CD14-positive monocyte (primary cell): ENCODE results near the gene MED13L. TPM values are rescaled to one million over a fixed set of nuclear protein-coding genes. Genes with fewer than 3 reads are reported as not detected.

Source experiments
- DNase-seq, 3 donors: peaks; one replicate each; pipeline ENCODE4 v3.0.0-alpha.2; 2011 to 2022
- H2AFZ ChIP-seq: 2 replicates; pipeline ENCODE4 v1.6.0; 2012; ENCODE audit warnings: mild to moderate bottlenecking, low read depth, low read length, inconsistent platforms; ENCODE audit not compliant: insufficient read depth, poor library complexity, severe bottlenecking
- H3K27ac ChIP-seq, 2 donors: 1 replicate in 1 of 2; 2 replicates in 1 of 2; pipeline ENCODE4 v1.5.1; 2012 to 2013; ENCODE audit warnings: low read length in 2 of 2, control low read depth in 1 of 2, inconsistent platforms in 1 of 2, low read depth in 1 of 2, mild to moderate bottlenecking in 1 of 2
- H3K27me3 ChIP-seq, 2 donors: one replicate each; pipeline versions ENCODE4 v1.6.0 to v1.6.1; 2011 to 2013; ENCODE audit warnings: low read length in 2 of 2; ENCODE audit not compliant: control insufficient read depth in 2 of 2, insufficient read depth in 2 of 2
- H3K36me3 ChIP-seq, 2 donors: replicated peaks in 1 of 2; 1 replicate in 1 of 2; 2 replicates in 1 of 2; pipeline versions ENCODE4 v1.5.1 to v1.6.1; 2012 to 2013; ENCODE audit warnings: low read length in 2 of 2, control low read depth in 1 of 2, inconsistent platforms in 1 of 2, mild to moderate bottlenecking in 1 of 2; ENCODE audit not compliant: insufficient read depth in 2 of 2, control insufficient read depth in 1 of 2
- H3K4me1 ChIP-seq, 2 donors: 1 replicate in 1 of 2; 2 replicates in 1 of 2; pipeline versions ENCODE4 v1.5.1 to v1.6.1; 2012 to 2013; ENCODE audit warnings: low read length in 2 of 2, control low read depth in 1 of 2, inconsistent platforms in 1 of 2, mild to moderate bottlenecking in 1 of 2, moderate library complexity in 1 of 2; ENCODE audit not compliant: insufficient read depth in 2 of 2, control insufficient read depth in 1 of 2
- H3K4me2 ChIP-seq: replicated peaks from 2 replicates; pipeline ENCODE3; 2012; ENCODE audit warnings: low read length, moderate library complexity, mild to moderate bottlenecking; ENCODE audit not compliant: poor library complexity, severe bottlenecking; ENCODE audit errors: extremely low read depth
- H3K4me3 ChIP-seq, 3 experiments: fragments of 200-600 bp in 1 of 3; sonication (generic) in 1 of 3; replicated peaks in 1 of 3; 1 replicate in 2 of 3; 2 replicates in 1 of 3; pipeline ENCODE4 v1.5.1; 2011 to 2013; ENCODE audit warnings: low read length in 3 of 3, mild to moderate bottlenecking in 3 of 3, control low read depth in 2 of 3, low read depth in 2 of 3, inconsistent platforms in 1 of 3, moderate library complexity in 1 of 3
- H3K79me2 ChIP-seq: 2 replicates; pipeline ENCODE4 v1.6.0; 2012; ENCODE audit warnings: mild to moderate bottlenecking, control low read depth, inconsistent platforms, low read length, moderate library complexity; ENCODE audit not compliant: insufficient read depth
- H3K9ac ChIP-seq: 2 replicates; pipeline ENCODE4 v1.6.0; 2017; ENCODE audit warnings: low read length, mild to moderate bottlenecking; ENCODE audit not compliant: insufficient read depth, poor library complexity, severe bottlenecking
- H3K9me3 ChIP-seq, 2 donors: replicated peaks in 1 of 2; 1 replicate in 1 of 2; 2 replicates in 1 of 2; pipeline versions ENCODE4 v1.5.1 to v1.6.1; 2012 to 2013; ENCODE audit warnings: low read length in 2 of 2, control low read depth in 1 of 2; ENCODE audit not compliant: control insufficient read depth in 1 of 2, insufficient read depth in 1 of 2
- H4K20me1 ChIP-seq: 2 replicates; pipeline ENCODE4 v1.6.0; 2012; ENCODE audit warnings: mild to moderate bottlenecking, low read length, control low read depth, moderate library complexity; ENCODE audit not compliant: insufficient read depth
- H3K27ac Mint-ChIP-seq, 7 donors: one replicate each; pipeline ENCODE4 v1.8.0; 2020; ENCODE audit warnings: mild to moderate bottlenecking in 7 of 7, mixed read lengths in 7 of 7, moderate library complexity in 6 of 7, inconsistent platforms in 2 of 7
- H3K27me3 Mint-ChIP-seq, 3 donors: one replicate each; pipeline ENCODE4 v1.8.0; 2021 to 2022; ENCODE audit warnings: low read depth in 3 of 3, mild to moderate bottlenecking in 3 of 3, mixed read lengths in 3 of 3, moderate library complexity in 3 of 3, inconsistent platforms in 1 of 3
- H3K36me3 Mint-ChIP-seq, 2 donors: one replicate each; pipeline ENCODE4 v1.8.0; 2020; ENCODE audit warnings: mixed read lengths in 2 of 2, inconsistent platforms in 1 of 2, mild to moderate bottlenecking in 1 of 2
- H3K4me1 Mint-ChIP-seq: one replicate; pipeline ENCODE4 v1.8.0; 2020; ENCODE audit warnings: mild to moderate bottlenecking, mixed read lengths
- H3K4me3 Mint-ChIP-seq, 2 donors: one replicate each; pipeline ENCODE4 v1.8.0; 2020; ENCODE audit warnings: mild to moderate bottlenecking in 2 of 2, mixed read lengths in 2 of 2, moderate library complexity in 1 of 2
- H3K9me3 Mint-ChIP-seq, 7 donors: one replicate each; pipeline ENCODE4 v1.8.0; 2020 to 2022; ENCODE audit warnings: mixed read lengths in 7 of 7, mild to moderate bottlenecking in 6 of 7, moderate library complexity in 6 of 7, inconsistent platforms in 2 of 7
- WGBS: methylation state at CpG from one replicate; pipeline ENCODE4 v1.1.5; 2013; ENCODE audit warnings: missing lambda C conversion rate; ENCODE audit not compliant: insufficient coverage; 5-methylcytosine and 5-hydroxymethylcytosine counted together
- intact Hi-C, 2 donors: fragments of 100-400 bp; cut with micrococcal nuclease; formaldehyde crosslinking; loops; one replicate each; pipeline versions ENCODE4 v1.15.0 to v1.15.1; 2023
- polyA plus RNA-seq, 3 donors: library from polyadenylated mRNA; depleted of rRNA in 1 of 3; unstranded in 2 of 3; stranded (reverse) in 1 of 3; fragments of 300-500 nt in 2 of 3; fragments of >200 nt in 1 of 3; fragmentation: Illumina TruSeq in 2 of 3; gene quantifications; 1 replicate in 2 of 3; 2 replicates in 1 of 3; pipeline ENCODE4 v1.2.3, GENCODE V29; 2012 to 2021
- TF ChIP-seq, protein P1 (sequence below): fragments of 200-600 bp; IDR thresholded peaks from one replicate; pipeline ENCODE4 v1.8.0; 2022; ENCODE audit warnings: antibody characterized with exemption, mild to moderate bottlenecking

MED13L gene
- polyA plus RNA-seq, 3 donors, result 4.4 to 42.0 (median 7.5) TPM

- H3K36me3 ChIP-seq, result no peaks in the 10 kb centered on the region
- no CpG with 5 or more reads among the region's 3 CpGs for WGBS
- no peak overlapping the region for H3K4me3 Mint-ChIP-seq
- no peak overlapping the region for H3K4me2 ChIP-seq
- H3K36me3 Mint-ChIP-seq, result peaks cover 3 to 14% of the 10 kb centered on the region in 2 donors
- H3K4me3 ChIP-seq, result no peak overlapping the region
- H3K9ac ChIP-seq, result no peak overlapping the region
- no peak overlapping the region for H2AFZ ChIP-seq
- no peak for DNase-seq
- H3K27me3 ChIP-seq, result no peaks in the 10 kb centered on the region
- intact Hi-C loops, result no loop called here
- H3K9me3 ChIP-seq, result no peaks in the 10 kb centered on the region
- peaks cover 100% of the 10 kb centered on the region for H4K20me1 ChIP-seq
- peaks cover 71% of the 10 kb centered on the region for H3K4me1 Mint-ChIP-seq
- no peaks in the 10 kb centered on the region for H3K9me3 Mint-ChIP-seq
- TF ChIP-seq, protein P1, sequence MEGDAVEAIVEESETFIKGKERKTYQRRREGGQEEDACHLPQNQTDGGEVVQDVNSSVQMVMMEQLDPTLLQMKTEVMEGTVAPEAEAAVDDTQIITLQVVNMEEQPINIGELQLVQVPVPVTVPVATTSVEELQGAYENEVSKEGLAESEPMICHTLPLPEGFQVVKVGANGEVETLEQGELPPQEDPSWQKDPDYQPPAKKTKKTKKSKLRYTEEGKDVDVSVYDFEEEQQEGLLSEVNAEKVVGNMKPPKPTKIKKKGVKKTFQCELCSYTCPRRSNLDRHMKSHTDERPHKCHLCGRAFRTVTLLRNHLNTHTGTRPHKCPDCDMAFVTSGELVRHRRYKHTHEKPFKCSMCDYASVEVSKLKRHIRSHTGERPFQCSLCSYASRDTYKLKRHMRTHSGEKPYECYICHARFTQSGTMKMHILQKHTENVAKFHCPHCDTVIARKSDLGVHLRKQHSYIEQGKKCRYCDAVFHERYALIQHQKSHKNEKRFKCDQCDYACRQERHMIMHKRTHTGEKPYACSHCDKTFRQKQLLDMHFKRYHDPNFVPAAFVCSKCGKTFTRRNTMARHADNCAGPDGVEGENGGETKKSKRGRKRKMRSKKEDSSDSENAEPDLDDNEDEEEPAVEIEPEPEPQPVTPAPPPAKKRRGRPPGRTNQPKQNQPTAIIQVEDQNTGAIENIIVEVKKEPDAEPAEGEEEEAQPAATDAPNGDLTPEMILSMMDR, result no peak
- H3K79me2 ChIP-seq, result peaks cover 100% of the 10 kb centered on the region
- peaks cover 28 to 49% of the 10 kb centered on the region in 2 donors for H3K4me1 ChIP-seq
- peak overlapping the region in 1 of 2 donors; percentile 33 for H3K27ac ChIP-seq
- no peaks in the 10 kb centered on the region for H3K27me3 Mint-ChIP-seq
- H3K27ac Mint-ChIP-seq, result peak overlapping the region in 1 of 7 donors; percentile 26
Measured at GRCh38 chr12:116196226-116196625, 81.3 kb downstream of the MED13L start.

DNA sequence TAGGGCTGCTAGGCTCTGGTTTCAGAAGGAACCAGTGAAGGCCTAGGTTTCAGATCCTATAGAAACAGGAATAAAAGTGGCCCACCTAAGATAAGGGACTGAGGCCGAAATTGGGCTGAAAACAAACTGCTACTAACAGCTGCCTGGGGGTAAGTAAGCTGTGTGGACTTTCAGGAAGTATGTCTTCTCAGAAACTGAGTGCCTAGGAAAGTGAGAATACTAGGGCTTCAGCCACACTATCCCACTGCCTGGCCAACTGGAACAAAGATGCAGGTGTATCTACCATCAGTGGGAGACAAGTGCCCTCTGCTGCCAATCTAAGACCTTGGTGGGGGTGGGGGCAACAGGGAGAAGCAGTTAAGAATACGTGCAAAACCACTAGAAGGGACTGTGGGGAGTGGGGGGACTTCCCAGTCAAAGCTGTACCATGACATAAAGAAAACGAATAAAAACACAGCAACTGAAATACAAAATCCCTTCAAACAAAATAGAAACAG lies 82.5 kb downstream of the MED13L start:
- Histone ChIP-seq H2AFZ (no peak overlapping the region), H3K4me1 (peaks cover 32 to 53% of the 10 kb centered on the region in 2 donors), H3K27me3 (no peaks in the 10 kb centered on the region), H3K27ac (peak overlapping the region in 1 of 2 donors; percentile 66), H3K4me3 (no peak overlapping the region), H3K4me2 (no peak overlapping the region), H3K9me3 (no peaks in the 10 kb centered on the region), H4K20me1 (peaks cover 100% of the 10 kb centered on the region), H3K79me2 (peaks cover 100% of the 10 kb centered on the region), H3K36me3 (no peaks in the 10 kb centered on the region), H3K9ac (no peak overlapping the region)
- TF ChIP-seq, protein P1, result no peak
- Mint-ChIP-seq H3K27me3 (no peaks in the 10 kb centered on the region), H3K27ac (peak overlapping the region; percentile 25 to 82 (median 75)), H3K9me3 (no peaks in the 10 kb centered on the region), H3K4me1 (peaks cover 68% of the 10 kb centered on the region), H3K36me3 (peaks cover 2 to 18% of the 10 kb centered on the region in 2 donors), H3K4me3 (no peak overlapping the region)
- intact Hi-C loops, result no loop called here
- peak in 1 of 3 donors; percentile 13 for DNase-seq
- no CpG with 5 or more reads among the region's 3 CpGs for WGBS
